GM12878 (cell line): Measurements from ENCODE around the gene ARID4B. TPM values are rescaled to one million over a fixed set of nuclear protein-coding genes. Genes with fewer than 3 reads are reported as not detected.

Experiments used
- ATAC-seq: fragments of 200-7000 bp; cut with Tn5 transposase; 3 replicates; pipeline ENCODE4 v1.9.1; 2020; ENCODE audit warnings: mild to moderate bottlenecking, moderate library complexity
- BruUV-seq: library from RNA; stranded (reverse); fragments of 400-500 nt; replicated peaks from 2 replicates; lab custom pipeline; 2021; lab: Mats Ljungman, UMichigan
- CTCF ChIA-PET: fragments of 300-600 bp; sonication (Branson Sonifier 250); formaldehyde crosslinking; extraction: SDS; loops from one replicate; lab custom pipeline; 2021; ENCODE audit warnings: inconsistent platforms; lab: Yijun Ruan, JAX
- POLR2A ChIA-PET: fragments of 350-600 bp; formaldehyde crosslinking; extraction: SDS; loops from one replicate; lab custom pipeline; 2021; ENCODE audit warnings: inconsistent platforms; lab: Charles Lee
- RAD21 ChIA-PET: fragments of 300-600 bp; sonication (Branson Sonifier 250); formaldehyde crosslinking; loops from one replicate; lab custom pipeline; 2023; ENCODE audit warnings: antibody characterized with exemption; ENCODE audit not compliant: unreplicated experiment; lab: Charles Lee
- SMC1A ChIA-PET: fragments of 300-600 bp; sonication (Branson Sonifier 250); formaldehyde crosslinking; loops from one replicate; lab custom pipeline; 2023; ENCODE audit not compliant: unreplicated experiment, uncharacterized antibody; lab: Charles Lee
- DNase-seq: peaks from one replicate; pipeline ENCODE4 v3.0.0-alpha.2; 2011; ENCODE audit warnings: low read depth, low spot score
- FAIRE-seq: peaks from 3 replicates; lab custom pipeline; 2011; peaks lifted over from hg19 to GRCh38; lab: Jason Lieb, UNC
- H2AFZ ChIP-seq: 2 replicates; pipeline ENCODE4 v1.6.0; 2011; ENCODE audit warnings: low read depth, low read length, control low read depth; ENCODE audit not compliant: control insufficient read depth
- H3K27ac ChIP-seq: 2 replicates; pipeline ENCODE4 v1.5.1; 2011; ENCODE audit warnings: control low read depth; ENCODE audit not compliant: control insufficient read depth, insufficient read depth
- H3K27me3 ChIP-seq, 2 experiments: replicated peaks in 1 of 2; 2 replicates each; pipeline versions ENCODE4 v1.6.0 to v1.6.1; 2011; ENCODE audit warnings: low read length in 1 of 2; ENCODE audit not compliant: control insufficient read depth in 2 of 2, insufficient read depth in 2 of 2
- H3K36me3 ChIP-seq, 2 experiments: 2 replicates each; pipeline ENCODE4 v1.5.1; 2011; ENCODE audit warnings: low read length in 1 of 2; ENCODE audit not compliant: control insufficient read depth in 2 of 2, insufficient read depth in 2 of 2
- H3K4me1 ChIP-seq: 2 replicates; pipeline ENCODE4 v1.6.1; 2011; ENCODE audit warnings: mild to moderate bottlenecking, low read length, moderate library complexity, mixed read lengths; ENCODE audit not compliant: control insufficient read depth, insufficient read depth
- H3K4me2 ChIP-seq: 2 replicates; pipeline ENCODE4 v1.6.0; 2011; ENCODE audit warnings: control low read depth; ENCODE audit not compliant: control insufficient read depth, insufficient read depth
- H3K4me3 ChIP-seq: fragments of 200-600 bp; sonication (generic); 2 replicates; pipeline ENCODE4 v1.5.1; 2016
- H3K79me2 ChIP-seq: 2 replicates; pipeline ENCODE4 v1.6.0; 2011; ENCODE audit warnings: low read length; ENCODE audit not compliant: control insufficient read depth, insufficient read depth
- H3K9ac ChIP-seq: 2 replicates; pipeline ENCODE4 v1.8.0; 2011; ENCODE audit warnings: low read length, control low read depth, mixed read lengths; ENCODE audit not compliant: control insufficient read depth, insufficient read depth
- H3K9me3 ChIP-seq: replicated peaks from 3 replicates; pipeline ENCODE4 v1.5.1; 2011; ENCODE audit warnings: mild to moderate bottlenecking, low read length; ENCODE audit not compliant: control insufficient read depth, insufficient read depth
- H4K20me1 ChIP-seq: 2 replicates; pipeline ENCODE4 v1.6.0; 2011; ENCODE audit not compliant: control insufficient read depth, insufficient read depth
- BCL11A ChIP-seq: IDR thresholded peaks from 2 replicates; pipeline ENCODE4 v1.6.1; 2011; ENCODE audit warnings: low read depth, low read length
- E2F4 ChIP-seq: IDR thresholded peaks from 2 replicates; pipeline ENCODE4 v1.6.1; 2012; ENCODE audit warnings: low read depth, low read length, improper control_type of control experiment
- EZH2 ChIP-seq: IDR thresholded peaks from 2 replicates; pipeline ENCODE4 v1.6.1; 2012; ENCODE audit warnings: low read depth, mild to moderate bottlenecking, control low read depth, inconsistent platforms, low read length, borderline replicate concordance; ENCODE audit not compliant: control insufficient read depth
- JUND ChIP-seq: IDR thresholded peaks from 2 replicates; pipeline ENCODE4 v1.6.1; 2012; ENCODE audit warnings: low read depth, mild to moderate bottlenecking, low read length, improper control_type of control experiment, moderate library complexity
- MTA3 ChIP-seq: IDR thresholded peaks from 2 replicates; pipeline ENCODE4 v1.6.1; 2012; ENCODE audit warnings: low read length, inconsistent platforms, borderline replicate concordance
- MYC ChIP-seq: IDR thresholded peaks from 2 replicates; pipeline ENCODE4 v1.6.1; 2011; ENCODE audit warnings: mild to moderate bottlenecking, low read length, moderate library complexity, inconsistent platforms; ENCODE audit not compliant: insufficient read depth, insufficient replicate concordance, insufficient read length, severe bottlenecking
- NRF1 ChIP-seq: conservative IDR thresholded peaks from 2 replicates; pipeline ENCODE4 v1.6.1; 2011; ENCODE audit warnings: mild to moderate bottlenecking, low read depth, low read length, improper control_type of control experiment
- POU2F2 ChIP-seq: IDR thresholded peaks from 3 replicates; pipeline ENCODE4 v1.6.1; 2011; ENCODE audit warnings: low read depth, mild to moderate bottlenecking, low read length, borderline replicate concordance
- RCOR1 ChIP-seq: conservative IDR thresholded peaks from 2 replicates; pipeline ENCODE4 v1.6.1; 2012; ENCODE audit warnings: low read depth, low read length, improper control_type of control experiment
- SP1 ChIP-seq: IDR thresholded peaks from one replicate; pipeline ENCODE4 v1.6.1; 2011; ENCODE audit warnings: low read depth, low read length
- ZBTB4 ChIP-seq: fragments of 450-650 bp; formaldehyde crosslinking; IDR thresholded peaks from 2 replicates; pipeline ENCODE4 v1.4.0; 2022; ENCODE audit warnings: mild to moderate bottlenecking, moderate library complexity
- ZNF217 ChIP-seq: fragments of 450-650 bp; IDR thresholded peaks from 2 replicates; pipeline ENCODE4 v1.6.1; 2017; ENCODE audit warnings: antibody characterized with exemption, mild to moderate bottlenecking
- ZNF592 ChIP-seq: fragments of 450-650 bp; IDR thresholded peaks from 2 replicates; pipeline ENCODE4 v1.6.1; 2017; ENCODE audit warnings: mild to moderate bottlenecking, moderate library complexity
- in situ Hi-C: fragments of 300-500 bp; cut with MboI; formaldehyde crosslinking; loops from 9 replicates; pipeline ENCODE4 v1.14.3; 2018; ENCODE audit warnings: mixed read lengths
- intact Hi-C: fragments of 100-400 bp; cut with micrococcal nuclease; formaldehyde crosslinking; loops from one replicate; pipeline ENCODE4 v1.14.2; 2022; ENCODE audit not compliant: unreplicated experiment
- polyA plus RNA-seq, 11 experiments: library from polyadenylated mRNA; depleted of rRNA in 4 of 11; unstranded in 6 of 11; stranded (reverse) in 5 of 11; fragments of >200 nt; fragmentation: Nextera tagmentation in 4 of 11; fragmentation: Illumina TruSeq in 1 of 11; extraction: Ambion mirVana in 4 of 11; extraction: Trizol in 1 of 11; gene quantifications; 1 replicate in 1 of 11; 2 replicates in 10 of 11; pipeline versions ENCODE4 v1.2.1 to v1.2.3, GENCODE V29; 2011 to 2016; ENCODE audit warnings: inconsistent platforms in 2 of 11, missing spikeins in 2 of 11, low read depth in 1 of 11
- total RNA-seq, 4 experiments: library from RNA; depleted of rRNA in 3 of 4; stranded (reverse); fragments of >200 nt in 3 of 4; fragmentation: Illumina TruSeq in 1 of 4; extraction: Trizol in 1 of 4; gene quantifications; 2 replicates each; pipeline versions ENCODE4 v1.2.1 to v1.2.3, GENCODE V29; 2013 to 2021

Gene ARID4B
- total and polyA plus RNA-seq, 10 of the 15 experiments (the other 5 are each of a cell fraction or from before 2014, with no cell fraction given), result 13.6 to 39.1 (median 28.0) TPM

- ChIA-PET POLR2A (no interaction called here), RAD21 (interaction anchor here (1.0 to 2.0 kb wide), 2 partner anchors 190 to 191 kb away, joined by 4 to 8 read pairs; no protein-coding TSS in a partner anchor), SMC1A (interaction anchor here (0.6 to 3.1 kb wide), 9 partner anchors 11 to 198 kb away, joined by 3 to 9 read pairs (median 4); no protein-coding TSS in a partner anchor), CTCF (interaction anchor here (0.9 to 6.2 kb wide), 5 partner anchors 10 to 191 kb away, joined by 3 to 34 read pairs (median 3); no protein-coding TSS in a partner anchor)
- in situ Hi-C loops, result no loop called here
- BruUV-seq, result no TSS peak
- FAIRE-seq, result no peak
- H3K4me1 ChIP-seq, result no peaks in the 10 kb centered on the region
- H3K9me3 ChIP-seq, result no peaks in the 10 kb centered on the region
- intact Hi-C loops, result no loop called here
- H2AFZ ChIP-seq, result no peak overlapping the region
- DNase-seq, result no peak
- H3K27me3 ChIP-seq, result no peaks in the 10 kb centered on the region
- H3K4me3 ChIP-seq, result no peak overlapping the region
- H3K27ac ChIP-seq, result no peak overlapping the region
- ATAC-seq, result no peak
- H3K9ac ChIP-seq, result no peak overlapping the region
- H4K20me1 ChIP-seq, result no peaks in the 10 kb centered on the region
- no peak overlapping the region for H3K4me2 ChIP-seq
- H3K36me3 ChIP-seq, result peaks cover 6 to 32% of the 10 kb centered on the region in 2 experiments
- H3K79me2 ChIP-seq, result no peaks in the 10 kb centered on the region
- TF ChIP-seq BCL11A (no peak), SP1 (no peak), NRF1 (no peak), ZBTB4 (CRISPR knock-in tag) (no peak), MTA3 (no peak), JUND (no peak), MYC (no peak), ZNF592 (no peak), EZH2 (no peak), E2F4 (no peak), RCOR1 (no peak), POU2F2 (no peak), ZNF217 (no peak)
These were observed 102.7 kb downstream of the ARID4B start for GRCh38 chr1:235225299-235225698.
